ENCODE data around the gene MICOS13. TPM values are rescaled to one million over a fixed set of nuclear protein-coding genes. Genes with fewer than 3 reads are reported as not detected.

The MICOS13 gene
- total RNA-seq, 4 donors from 2014 or later = 46.4 to 70.0 (median 59.3) TPM

- intact Hi-C loops (cut with DNase I) = no loop called here
Measured at GRCh38 chr19:5648464-5648863, 31.9 kb downstream of the MICOS13 start.

GRCh38 chr19:5646703-5647102, 33.6 kb downstream of the MICOS13 start:
- Histone ChIP-seq H3K36me3 (peaks cover 52 to 92% (median 81%) of the 10 kb centered on the region in 4 donors), H3K9me3 (no peaks in the 10 kb centered on the region), H3K27ac (replicated peaks in 1 of 4) (no peak overlapping the region), H3K4me3 (no peak overlapping the region), H3K27me3 (no peaks in the 10 kb centered on the region), H3K4me1 (peaks cover 0 to 11% (median 2%) of the 10 kb centered on the region in 4 donors)
- WGBS = 93% methylated on average over 4 of the region's 4 CpGs
- intact Hi-C loops (cut with DNase I) = no loop called here
- DNase-seq (ENCODE audit: extremely low spot score) = no peak
- TF ChIP-seq POLR2A (IDR thresholded peaks at IDR 0.05; ENCODE audit: low read depth) (no peak), POLR2AphosphoS5 (IDR thresholded peaks at IDR 0.05) (no peak), EP300 (IDR thresholded peaks at IDR 0.05) (no peak)
- TF ChIP-seq, protein P1, sequence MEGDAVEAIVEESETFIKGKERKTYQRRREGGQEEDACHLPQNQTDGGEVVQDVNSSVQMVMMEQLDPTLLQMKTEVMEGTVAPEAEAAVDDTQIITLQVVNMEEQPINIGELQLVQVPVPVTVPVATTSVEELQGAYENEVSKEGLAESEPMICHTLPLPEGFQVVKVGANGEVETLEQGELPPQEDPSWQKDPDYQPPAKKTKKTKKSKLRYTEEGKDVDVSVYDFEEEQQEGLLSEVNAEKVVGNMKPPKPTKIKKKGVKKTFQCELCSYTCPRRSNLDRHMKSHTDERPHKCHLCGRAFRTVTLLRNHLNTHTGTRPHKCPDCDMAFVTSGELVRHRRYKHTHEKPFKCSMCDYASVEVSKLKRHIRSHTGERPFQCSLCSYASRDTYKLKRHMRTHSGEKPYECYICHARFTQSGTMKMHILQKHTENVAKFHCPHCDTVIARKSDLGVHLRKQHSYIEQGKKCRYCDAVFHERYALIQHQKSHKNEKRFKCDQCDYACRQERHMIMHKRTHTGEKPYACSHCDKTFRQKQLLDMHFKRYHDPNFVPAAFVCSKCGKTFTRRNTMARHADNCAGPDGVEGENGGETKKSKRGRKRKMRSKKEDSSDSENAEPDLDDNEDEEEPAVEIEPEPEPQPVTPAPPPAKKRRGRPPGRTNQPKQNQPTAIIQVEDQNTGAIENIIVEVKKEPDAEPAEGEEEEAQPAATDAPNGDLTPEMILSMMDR (IDR thresholded peaks at IDR 0.05) = no peak

More at GRCh38 chr19:5648464-5648863, 31.9 kb downstream of the MICOS13 start:
- 90% methylated on average over 11 of the region's 11 CpGs for WGBS
- TF ChIP-seq, protein P1 (IDR thresholded peaks at IDR 0.05) = no peak
- TF ChIP-seq POLR2A (IDR thresholded peaks at IDR 0.05; ENCODE audit: low read depth) (no peak), POLR2AphosphoS5 (IDR thresholded peaks at IDR 0.05) (no peak), EP300 (IDR thresholded peaks at IDR 0.05) (no peak)
- H3K4me3 ChIP-seq = no peak overlapping the region
- H3K27ac ChIP-seq (replicated peaks in 1 of 4) = no peak overlapping the region
- peaks cover 63 to 92% (median 87%) of the 10 kb centered on the region in 4 donors for H3K36me3 ChIP-seq
- no peaks in the 10 kb centered on the region for H3K27me3 ChIP-seq
- H3K4me1 ChIP-seq = peaks cover 0 to 11% (median 2%) of the 10 kb centered on the region in 4 donors
- DNase-seq (ENCODE audit: extremely low spot score) = no peak
- H3K9me3 ChIP-seq = no peaks in the 10 kb centered on the region

DNA sequence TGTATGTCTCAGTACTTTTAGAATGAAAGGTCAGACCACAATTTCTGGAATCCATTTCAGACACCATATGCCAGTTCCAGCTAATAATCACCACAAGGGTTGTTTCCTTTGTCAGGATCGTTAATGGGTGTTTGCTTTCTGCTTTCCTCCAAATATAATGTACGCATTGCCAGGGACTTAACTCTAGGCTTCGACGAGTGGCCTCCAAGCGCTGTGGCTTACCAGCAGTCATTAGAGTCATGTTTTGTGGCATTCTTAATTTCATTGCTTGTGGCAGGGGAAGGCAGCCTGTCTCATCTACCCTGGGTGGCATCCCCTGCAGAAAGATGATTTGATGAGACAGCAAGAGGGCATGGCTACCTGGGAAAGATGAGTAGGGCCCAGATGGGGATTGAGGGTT, 34.9 kb downstream of the MICOS13 start:
- TF ChIP-seq POLR2AphosphoS5 (IDR thresholded peaks at IDR 0.05) = no peak
- TF ChIP-seq, protein P1 (IDR thresholded peaks at IDR 0.05) = no peak
- TF ChIP-seq EP300 (IDR thresholded peaks at IDR 0.05) = no peak
- no peak for TF ChIP-seq POLR2A (IDR thresholded peaks at IDR 0.05; ENCODE audit: low read depth)
- intact Hi-C loops (cut with DNase I) = no loop called here
- H3K36me3 ChIP-seq = peaks cover 41 to 86% (median 74%) of the 10 kb centered on the region in 4 donors
- WGBS = 88% methylated on average over 5 of the region's 5 CpGs
- H3K27ac ChIP-seq (replicated peaks in 1 of 4) = no peak overlapping the region
- H3K27me3 ChIP-seq = no peaks in the 10 kb centered on the region
- H3K9me3 ChIP-seq = no peaks in the 10 kb centered on the region
- no peak for DNase-seq (ENCODE audit: extremely low spot score)
- H3K4me1 ChIP-seq = peaks cover 0 to 11% (median 6%) of the 10 kb centered on the region in 4 donors
- H3K4me3 ChIP-seq = no peak overlapping the region

- Histone ChIP-seq H3K27ac (replicated peaks in 1 of 4) (no peak overlapping the region), H3K9me3 (no peaks in the 10 kb centered on the region), H3K36me3 (peaks cover 32 to 77% (median 64%) of the 10 kb centered on the region in 4 donors), H3K4me1 (peaks cover 0 to 16% (median 7%) of the 10 kb centered on the region in 4 donors), H3K4me3 (no peak overlapping the region), H3K27me3 (no peaks in the 10 kb centered on the region)
- no peak for TF ChIP-seq EP300 (IDR thresholded peaks at IDR 0.05)
- no peak for TF ChIP-seq POLR2A (IDR thresholded peaks at IDR 0.05; ENCODE audit: low read depth)
- no peak for TF ChIP-seq POLR2AphosphoS5 (IDR thresholded peaks at IDR 0.05)
- TF ChIP-seq, protein P1 (IDR thresholded peaks at IDR 0.05) = no peak
- WGBS = 77% methylated on average over 2 of the region's 2 CpGs
- intact Hi-C loops (cut with DNase I) = no loop called here
- no peak for DNase-seq (ENCODE audit: extremely low spot score)
Measured at GRCh38 chr19:5644037-5644436, 36.3 kb downstream of the MICOS13 start.

DNA sequence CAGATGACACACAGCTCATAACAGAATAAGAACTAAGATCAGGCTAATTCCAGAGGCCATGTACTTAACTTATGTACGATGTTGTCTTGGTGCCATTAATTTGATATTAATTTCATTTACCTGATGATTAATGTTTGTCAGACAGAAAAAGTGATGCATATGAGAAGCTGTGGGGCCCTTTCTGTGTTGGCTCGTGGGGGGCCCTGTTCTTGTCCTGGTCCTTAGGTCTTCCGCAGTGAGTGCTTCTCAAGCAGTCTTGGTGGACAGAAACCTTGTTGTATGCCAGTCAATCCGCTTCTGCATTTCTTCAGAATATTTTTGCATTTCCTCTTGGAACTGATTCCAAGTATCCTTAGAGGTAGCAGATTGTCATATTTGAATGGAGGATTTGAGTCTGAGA, 37.3 kb downstream of the MICOS13 start:
- H3K27me3 ChIP-seq = no peaks in the 10 kb centered on the region
- peaks cover 28 to 71% (median 59%) of the 10 kb centered on the region in 4 donors for H3K36me3 ChIP-seq
- no peaks in the 10 kb centered on the region for H3K9me3 ChIP-seq
- H3K4me3 ChIP-seq = no peak overlapping the region
- H3K27ac ChIP-seq (replicated peaks in 1 of 4) = no peak overlapping the region
- TF ChIP-seq POLR2AphosphoS5 (IDR thresholded peaks at IDR 0.05) = no peak
- TF ChIP-seq, protein P1 (IDR thresholded peaks at IDR 0.05) = no peak
- TF ChIP-seq EP300 (IDR thresholded peaks at IDR 0.05) = no peak
- TF ChIP-seq POLR2A (IDR thresholded peaks at IDR 0.05; ENCODE audit: low read depth) = no peak
- DNase-seq (ENCODE audit: extremely low spot score) = no peak
- peaks cover 0 to 24% (median 16%) of the 10 kb centered on the region in 4 donors for H3K4me1 ChIP-seq
- intact Hi-C loops (cut with DNase I) = no loop called here
- 82% methylated on average over 4 of the region's 4 CpGs for WGBS

Data from esophagus muscularis mucosa (tissue), 4 donors.